ENCODE results near the gene TNNI3.
"Not testable (repeated sequence)": the region's sequence is repeated elsewhere in the genome, so short reads cannot be mapped to it uniquely, and the experiment has no call there.

Gene TNNI3

DNA sequence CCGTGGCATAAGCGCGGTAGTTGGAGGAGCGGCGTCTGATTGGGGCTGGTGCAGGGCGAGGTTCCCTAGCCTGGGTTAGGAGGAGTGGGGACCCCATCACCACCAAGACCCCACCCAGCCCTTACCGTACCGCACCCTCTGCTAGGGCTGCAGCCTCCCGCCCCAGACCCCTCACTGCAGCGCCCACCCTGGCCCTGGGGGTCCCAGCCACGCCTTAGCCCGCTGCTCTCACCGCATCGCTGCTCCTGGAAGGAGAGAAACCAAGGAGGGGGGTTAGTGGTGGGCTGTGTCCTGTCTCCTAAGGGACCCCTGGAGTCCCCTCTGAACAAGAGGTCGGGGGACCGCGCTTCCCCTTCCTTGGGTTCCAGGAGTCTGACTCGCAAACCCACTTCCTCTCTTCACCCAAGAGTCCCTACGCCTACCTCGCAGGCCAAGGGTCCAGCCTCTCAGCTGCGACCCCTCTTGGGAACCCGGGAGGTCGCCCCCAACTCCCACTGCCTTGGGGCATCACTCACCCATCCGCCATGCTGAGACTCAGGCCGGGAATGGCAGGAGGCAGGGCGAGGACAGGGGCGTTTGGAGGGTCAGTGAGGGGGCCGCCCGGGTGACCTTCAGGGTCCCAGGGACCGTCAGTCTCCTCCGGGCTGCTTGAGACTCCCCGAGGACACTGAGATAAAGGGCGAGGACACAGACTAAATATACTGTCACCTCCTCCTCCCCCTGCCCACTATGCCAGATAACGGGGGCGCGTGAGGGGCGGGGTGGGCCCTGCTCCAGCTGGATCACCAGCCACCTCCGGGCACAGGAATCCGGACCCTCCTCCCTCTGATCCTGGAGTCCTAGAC is at the start of gene TNNI3:
Gene TNNI3 (minus strand): TSS at position 669 of the 845 bp plus-strand sequence. CDS start 143 bp downstream, at position 526.
- DNase-seq (ENCODE audit: low read depth in 3 of 3, low spot score in 1 of 3), result no peak

GRCh38 chr19:55206664-55207500 is 49.4 kb upstream of the TNNI3 start:
- peak in 1 of 3 donors; percentile 27 for DNase-seq (ENCODE audit: low read depth in 3 of 3, low spot score in 1 of 3)

DNA sequence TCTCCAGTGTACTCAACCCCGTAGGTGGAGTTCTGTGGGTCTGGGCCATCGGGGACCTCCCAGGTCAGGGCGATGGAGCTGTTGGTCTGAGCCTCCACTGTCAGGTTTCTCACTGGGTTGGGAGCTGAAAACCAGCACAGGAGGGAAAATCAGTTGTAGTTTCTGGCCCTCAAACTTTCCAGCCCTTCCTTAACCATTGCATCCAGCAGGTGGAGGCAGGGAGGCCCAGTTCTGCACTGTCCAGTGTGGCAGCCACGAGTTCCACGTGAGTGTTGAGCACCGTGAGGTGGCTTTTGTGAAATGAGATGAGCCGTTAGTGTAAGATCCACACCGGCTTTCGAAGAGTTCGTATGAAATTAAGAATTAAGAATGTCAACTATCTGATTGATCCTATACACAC is 44.7 kb upstream of the TNNI3 start:
- DNase-seq (ENCODE audit: low read depth in 3 of 3, low spot score in 1 of 3), result not testable (repeated sequence)

DNA sequence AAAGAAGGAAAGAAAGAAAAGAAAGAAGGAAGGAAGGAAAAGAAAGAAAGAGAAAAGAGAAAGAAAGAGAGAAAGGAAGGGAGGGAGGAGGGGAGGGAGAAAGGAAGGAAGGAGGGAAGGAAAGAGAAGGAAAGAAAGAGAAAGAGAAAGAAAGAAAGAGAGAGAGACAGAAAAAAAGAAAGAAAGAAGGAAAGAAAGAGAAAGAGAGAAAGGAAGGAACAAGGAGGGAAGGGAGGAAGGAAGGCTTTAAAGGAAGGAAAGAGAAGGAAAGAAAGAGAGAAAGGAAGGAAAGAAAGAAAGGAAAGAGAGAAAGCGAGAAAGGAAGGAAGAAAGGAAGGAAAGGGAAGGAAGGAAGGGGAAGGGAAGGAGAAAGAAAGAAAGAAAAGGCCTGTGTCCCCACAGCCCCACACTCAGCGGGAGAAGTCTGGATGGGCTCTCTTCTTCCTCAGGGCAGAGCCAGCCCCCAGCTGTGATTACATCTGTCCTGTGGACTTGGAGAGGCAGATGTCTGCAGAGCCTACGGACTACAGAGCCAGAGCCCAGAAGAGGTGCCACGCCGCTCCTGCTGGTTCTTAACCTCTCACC is 42.2 kb upstream of the TNNI3 start:
- no peak for DNase-seq (ENCODE audit: low read depth in 3 of 3, low spot score in 1 of 3)

GRCh38 chr19:55198651-55199050 is 41.1 kb upstream of the TNNI3 start:
- DNase-seq (ENCODE audit: low read depth in 3 of 3, low spot score in 1 of 3), result no peak

GRCh38 chr19:55197528-55197927 is 40.0 kb upstream of the TNNI3 start:
- DNase-seq (ENCODE audit: low read depth in 3 of 3, low spot score in 1 of 3), result no peak

GRCh38 chr19:55196803-55197202 is 39.3 kb upstream of the TNNI3 start:
- no peak for DNase-seq (ENCODE audit: low read depth in 3 of 3, low spot score in 1 of 3)

- DNase-seq (ENCODE audit: low read depth in 3 of 3, low spot score in 1 of 3), result no peak
These were observed 35.9 kb upstream of the TNNI3 start for GRCh38 chr19:55193481-55193880.

GRCh38 chr19:55189403-55189835 is 31.9 kb upstream of the TNNI3 start:
- no peak for DNase-seq (ENCODE audit: low read depth in 3 of 3, low spot score in 1 of 3)

- DNase-seq (ENCODE audit: low read depth in 3 of 3, low spot score in 1 of 3), result no peak
These were observed 31.1 kb upstream of the TNNI3 start for GRCh38 chr19:55188625-55189024.

- no peak for DNase-seq (ENCODE audit: low read depth in 3 of 3, low spot score in 1 of 3)
These were observed 28.5 kb upstream of the TNNI3 start for GRCh38 chr19:55186080-55186479.

DNA sequence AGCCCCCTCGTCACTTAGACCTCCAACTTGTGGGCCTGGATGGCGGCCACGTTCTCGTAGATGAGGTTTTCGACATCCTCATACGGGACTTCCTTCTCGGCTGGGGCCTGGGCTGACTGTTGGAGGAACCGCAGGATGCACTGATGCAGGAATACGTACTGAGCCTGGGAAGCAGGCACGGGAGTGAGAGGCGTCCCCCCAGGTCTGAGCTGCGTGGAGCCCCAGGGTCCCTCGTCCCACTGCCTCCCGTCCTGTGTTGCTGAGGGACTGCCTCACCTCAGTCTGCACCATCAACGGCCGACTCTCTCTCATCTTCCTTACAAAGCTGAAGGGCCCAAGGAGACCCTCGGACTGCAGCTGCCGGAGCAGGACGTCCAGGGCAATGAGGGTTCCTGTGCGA is 24.2 kb upstream of the TNNI3 start:
- DNase-seq (ENCODE audit: low read depth in 3 of 3, low spot score in 1 of 3), result no peak

- DNase-seq (ENCODE audit: low read depth in 3 of 3, low spot score in 1 of 3), result peak in 2 of 3 donors; percentile 16 to 68
These were observed 22.3 kb upstream of the TNNI3 start, which contains the start of gene SYT5 for GRCh38 chr19:55179606-55180484. Gene SYT5 (minus strand): TSS chr19:55180289. CDS start chr19:55179041, 1,248 bp downstream.

- DNase-seq (ENCODE audit: low read depth in 3 of 3, low spot score in 1 of 3), result peak; percentile 72 to 85 (median 77)
These were observed 21.5 kb upstream of the TNNI3 start for GRCh38 chr19:55178781-55179599.

DNA sequence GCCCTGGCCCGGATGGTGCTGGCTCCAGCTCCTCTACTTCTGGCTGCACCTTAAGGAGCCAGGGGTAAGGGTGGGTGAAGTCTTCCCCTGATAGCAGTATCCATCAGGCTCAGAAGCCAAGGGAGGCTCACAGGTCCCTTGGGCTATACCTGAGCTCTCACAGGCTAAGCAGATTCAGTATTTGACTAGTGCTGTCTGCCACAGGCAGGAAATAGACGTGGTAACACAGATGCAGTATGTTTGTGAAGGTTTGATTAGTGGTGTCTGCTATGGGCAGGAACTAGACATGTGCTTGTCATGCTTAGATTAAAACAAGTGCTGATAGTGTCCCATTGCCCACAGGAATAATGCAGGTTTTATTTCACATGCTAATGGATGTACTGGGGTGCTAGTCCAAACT is 18.5 kb upstream of the TNNI3 start:
- no peak for DNase-seq (ENCODE audit: low read depth in 3 of 3, low spot score in 1 of 3)

GRCh38 chr19:55175117-55175867 is 17.8 kb upstream of the TNNI3 start:
- no peak for DNase-seq (ENCODE audit: low read depth in 3 of 3, low spot score in 1 of 3)

- DNase-seq (ENCODE audit: low read depth in 3 of 3, low spot score in 1 of 3), result no peak
These were observed 17.0 kb upstream of the TNNI3 start for GRCh38 chr19:55174425-55175116.

DNA sequence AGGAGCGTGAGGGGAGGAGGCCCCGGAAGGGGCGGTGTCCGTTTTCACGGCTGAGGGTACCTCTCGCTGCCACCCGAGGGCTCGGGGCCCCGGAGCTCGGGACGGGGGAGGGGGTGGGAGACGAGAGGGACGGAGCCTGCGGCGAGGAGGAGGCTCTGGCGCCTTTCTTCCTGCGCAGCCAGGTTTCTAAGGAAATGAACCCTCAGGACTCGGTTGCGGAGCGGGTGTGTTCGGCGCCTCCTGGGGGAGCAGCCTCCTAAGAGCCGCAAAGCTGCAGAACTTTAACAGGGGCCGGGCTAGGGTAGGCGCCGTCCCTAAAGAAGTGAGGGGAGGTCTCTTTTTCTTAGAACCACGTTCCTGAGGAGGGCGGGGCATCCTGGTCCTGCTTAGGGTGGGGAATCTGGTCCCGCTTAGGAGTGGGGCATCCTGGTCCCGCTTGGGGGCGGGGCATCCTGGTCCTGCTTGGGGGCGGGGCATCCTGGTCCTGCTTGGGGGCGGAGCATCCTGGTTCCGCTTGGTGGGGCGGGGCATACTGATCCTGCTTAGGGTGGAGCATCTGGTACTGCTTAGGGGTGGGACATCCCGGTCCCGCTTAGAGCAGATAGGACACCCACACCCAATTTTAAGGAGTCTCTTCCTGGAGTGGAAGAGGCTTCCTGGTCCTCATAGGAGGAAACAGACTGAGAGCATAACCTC is 16.3 kb upstream of the TNNI3 start:
- no peak for DNase-seq (ENCODE audit: low read depth in 3 of 3, low spot score in 1 of 3)

All from stimulated activated CD4-positive, alpha-beta T cell treated with anti-CD3 and anti-CD28 coated beads, TNF-alpha, amount 100 ng/mL, for 1 hour (primary cell).